Retinal pigment epithelial cell (primary cell): ENCODE results near the gene RTP1.
"Not testable (repeated sequence)": the region's sequence is repeated elsewhere in the genome, so short reads cannot be mapped to it uniquely, and the experiment has no call there.

ENCODE experiments used
- DNase-seq: peaks from one replicate; pipeline ENCODE4 v3.0.0-alpha.2; 2010; ENCODE audit warnings: low read depth
- H3K4me3 ChIP-seq: 2 replicates; pipeline ENCODE4 v1.5.1; 2011; ENCODE audit warnings: mild to moderate bottlenecking, low read length, control low read depth, moderate library complexity
- TF ChIP-seq, protein P1 (sequence below): conservative IDR thresholded peaks from 2 replicates; pipeline ENCODE4 v1.5.1; 2011; ENCODE audit warnings: low read depth, low read length, control low read depth, inconsistent platforms

Gene RTP1

DNA sequence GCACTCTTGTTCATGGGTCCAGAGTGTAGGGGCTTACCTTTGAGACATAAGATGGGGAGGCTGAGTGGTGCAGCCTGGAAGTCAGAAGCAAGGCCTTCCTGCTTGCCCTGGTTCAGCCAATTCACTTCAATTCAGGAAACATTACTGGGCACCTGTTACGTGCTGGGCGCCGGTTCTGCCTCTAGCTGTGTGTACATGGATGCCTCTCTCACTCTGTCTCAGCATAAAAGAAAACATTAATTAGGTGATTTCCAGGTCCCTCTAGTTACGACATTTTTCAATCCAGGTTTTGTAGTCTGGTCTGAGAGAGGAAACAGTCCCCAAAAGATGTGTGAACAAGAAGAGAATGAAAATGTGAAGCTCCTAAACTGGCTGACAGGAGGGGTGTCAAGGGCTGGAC, 1.2 kb downstream of the RTP1 start:
- no peak for DNase-seq
- TF ChIP-seq, protein P1, sequence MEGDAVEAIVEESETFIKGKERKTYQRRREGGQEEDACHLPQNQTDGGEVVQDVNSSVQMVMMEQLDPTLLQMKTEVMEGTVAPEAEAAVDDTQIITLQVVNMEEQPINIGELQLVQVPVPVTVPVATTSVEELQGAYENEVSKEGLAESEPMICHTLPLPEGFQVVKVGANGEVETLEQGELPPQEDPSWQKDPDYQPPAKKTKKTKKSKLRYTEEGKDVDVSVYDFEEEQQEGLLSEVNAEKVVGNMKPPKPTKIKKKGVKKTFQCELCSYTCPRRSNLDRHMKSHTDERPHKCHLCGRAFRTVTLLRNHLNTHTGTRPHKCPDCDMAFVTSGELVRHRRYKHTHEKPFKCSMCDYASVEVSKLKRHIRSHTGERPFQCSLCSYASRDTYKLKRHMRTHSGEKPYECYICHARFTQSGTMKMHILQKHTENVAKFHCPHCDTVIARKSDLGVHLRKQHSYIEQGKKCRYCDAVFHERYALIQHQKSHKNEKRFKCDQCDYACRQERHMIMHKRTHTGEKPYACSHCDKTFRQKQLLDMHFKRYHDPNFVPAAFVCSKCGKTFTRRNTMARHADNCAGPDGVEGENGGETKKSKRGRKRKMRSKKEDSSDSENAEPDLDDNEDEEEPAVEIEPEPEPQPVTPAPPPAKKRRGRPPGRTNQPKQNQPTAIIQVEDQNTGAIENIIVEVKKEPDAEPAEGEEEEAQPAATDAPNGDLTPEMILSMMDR: no peak
- H3K4me3 ChIP-seq: no peak overlapping the region

- not testable (repeated sequence) for DNase-seq, H3K4me3 ChIP-seq
Measured at GRCh38 chr3:187199463-187200050, 2.3 kb downstream of the RTP1 start.

- no peak for DNase-seq
- H3K4me3 ChIP-seq: no peak overlapping the region
- TF ChIP-seq, protein P1: no peak
Measured at GRCh38 chr3:187205683-187206082, 8.4 kb downstream of the RTP1 start.

DNA sequence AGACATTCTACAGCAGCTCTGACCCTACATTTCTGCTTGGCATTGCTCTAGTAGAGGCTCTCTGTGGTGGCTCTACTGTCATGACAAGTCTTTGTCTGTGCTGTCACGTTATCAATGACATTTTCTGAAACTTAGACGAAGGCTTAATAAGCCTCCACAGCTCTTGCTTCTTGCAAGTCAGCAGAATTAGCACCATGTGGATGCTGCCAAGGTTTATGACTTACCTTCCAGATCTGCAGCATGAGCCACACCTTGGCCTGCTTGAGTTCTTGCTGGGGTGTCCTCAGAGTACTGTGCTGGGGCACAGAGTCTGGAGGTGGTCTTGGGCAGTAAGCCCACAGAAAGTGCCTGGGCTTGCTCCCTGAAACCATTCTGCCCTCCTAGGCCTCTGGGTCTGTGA, 9.8 kb downstream of the RTP1 start:
- TF ChIP-seq, protein P1: no peak
- no peak overlapping the region for H3K4me3 ChIP-seq
- DNase-seq: no peak

- DNase-seq: no peak
- TF ChIP-seq, protein P1: no peak
- no peak overlapping the region for H3K4me3 ChIP-seq
Measured at GRCh38 chr3:187207624-187208023, 10.3 kb downstream of the RTP1 start.

- DNase-seq: peak; percentile 58
- TF ChIP-seq, protein P1: no peak
- H3K4me3 ChIP-seq: no peak overlapping the region
Measured at GRCh38 chr3:187208159-187208558, 10.9 kb downstream of the RTP1 start.

GRCh38 chr3:187209491-187209890, 12.2 kb downstream of the RTP1 start:
- TF ChIP-seq, protein P1: no peak
- DNase-seq: no peak
- H3K4me3 ChIP-seq: no peak overlapping the region

DNA sequence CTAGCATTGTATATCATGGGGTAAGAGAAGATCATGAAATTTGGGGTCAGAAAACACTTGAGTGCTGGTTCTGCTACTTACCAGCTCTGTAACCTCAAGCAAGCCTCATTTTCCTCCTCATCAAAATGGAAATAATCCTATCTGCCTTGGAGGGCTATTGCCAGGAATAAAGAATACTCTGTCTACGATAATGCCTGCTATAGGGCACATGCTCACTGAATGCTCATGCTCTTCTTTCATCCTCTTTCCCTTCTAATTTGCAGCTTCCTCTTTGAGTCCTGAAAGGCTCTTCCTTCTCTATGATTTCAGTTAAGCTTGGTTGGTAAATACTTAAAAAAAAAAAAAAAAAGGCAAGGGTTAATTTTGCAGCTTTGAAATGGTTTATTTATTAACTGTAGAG, 12.8 kb downstream of the RTP1 start:
- no peak for DNase-seq
- H3K4me3 ChIP-seq: no peak overlapping the region
- TF ChIP-seq, protein P1: no peak
